ENCODE data around the gene CACNA1D. TPM values are rescaled to one million over a fixed set of nuclear protein-coding genes. Genes with fewer than 3 reads are reported as not detected.

CACNA1D gene
- total and polyA plus RNA-seq, 12 donors, result 0.04 to 1.9 (median 0.49) TPM

DNA sequence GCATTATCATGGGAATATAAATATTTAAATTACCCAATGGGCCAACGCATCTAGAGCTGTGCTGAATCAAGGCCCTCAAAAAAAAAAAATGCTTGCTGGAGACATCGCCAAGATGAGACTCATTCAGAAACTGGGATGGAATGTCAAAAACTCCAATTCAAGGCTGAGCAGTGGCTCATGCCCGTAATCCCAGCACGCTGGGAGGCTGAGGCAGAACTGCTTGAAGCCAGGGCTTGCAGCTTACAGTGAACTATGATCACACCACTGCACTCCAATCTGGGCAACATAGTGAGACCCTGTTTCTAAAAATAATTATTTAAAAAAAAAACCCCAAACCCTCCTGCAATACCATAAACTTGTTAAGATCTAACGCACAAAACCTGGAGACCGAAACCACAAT lies 3.1 kb upstream of the CACNA1D start:
- Histone ChIP-seq H3K9me3 (no peaks in the 10 kb centered on the region), H3K27me3 (peaks cover 0 to 61% (median 50%) of the 10 kb centered on the region in 7 donors), H3K4me3 (no peak overlapping the region), H3K27ac (no peak overlapping the region), H3K4me1 (peaks cover 5 to 25% (median 18%) of the 10 kb centered on the region in 9 donors), H3K36me3 (no peaks in the 10 kb centered on the region)
- DNase-seq, result no peak
- WGBS, 2 donors, result 86 to 88% methylated on average over 6 of the region's 6 CpGs
- intact Hi-C loops (cut with DNase I), result no loop called here
- TF ChIP-seq, protein P1, sequence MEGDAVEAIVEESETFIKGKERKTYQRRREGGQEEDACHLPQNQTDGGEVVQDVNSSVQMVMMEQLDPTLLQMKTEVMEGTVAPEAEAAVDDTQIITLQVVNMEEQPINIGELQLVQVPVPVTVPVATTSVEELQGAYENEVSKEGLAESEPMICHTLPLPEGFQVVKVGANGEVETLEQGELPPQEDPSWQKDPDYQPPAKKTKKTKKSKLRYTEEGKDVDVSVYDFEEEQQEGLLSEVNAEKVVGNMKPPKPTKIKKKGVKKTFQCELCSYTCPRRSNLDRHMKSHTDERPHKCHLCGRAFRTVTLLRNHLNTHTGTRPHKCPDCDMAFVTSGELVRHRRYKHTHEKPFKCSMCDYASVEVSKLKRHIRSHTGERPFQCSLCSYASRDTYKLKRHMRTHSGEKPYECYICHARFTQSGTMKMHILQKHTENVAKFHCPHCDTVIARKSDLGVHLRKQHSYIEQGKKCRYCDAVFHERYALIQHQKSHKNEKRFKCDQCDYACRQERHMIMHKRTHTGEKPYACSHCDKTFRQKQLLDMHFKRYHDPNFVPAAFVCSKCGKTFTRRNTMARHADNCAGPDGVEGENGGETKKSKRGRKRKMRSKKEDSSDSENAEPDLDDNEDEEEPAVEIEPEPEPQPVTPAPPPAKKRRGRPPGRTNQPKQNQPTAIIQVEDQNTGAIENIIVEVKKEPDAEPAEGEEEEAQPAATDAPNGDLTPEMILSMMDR (IDR thresholded peaks at IDR 0.05), result no peak
- no peak for ATAC-seq

GRCh38 chr3:53493595-53493962 lies 832 bp upstream of the CACNA1D start:
- intact Hi-C loops (cut with DNase I), result no loop called here
- 16 to 17% methylated on average over 13 of the region's 13 CpGs for WGBS, 2 donors
- peaks cover 0 to 84% (median 60%) of the 10 kb centered on the region in 7 donors for H3K27me3 ChIP-seq
- H3K4me3 ChIP-seq, result peak overlapping the region in 9 of 10 donors; percentile 28 to 52 (median 47)
- H3K27ac ChIP-seq, result no peak overlapping the region
- TF ChIP-seq, protein P1 (IDR thresholded peaks at IDR 0.05), result no peak
- no peak for ATAC-seq
- no peak for DNase-seq
- H3K36me3 ChIP-seq, result no peaks in the 10 kb centered on the region
- H3K9me3 ChIP-seq, result no peaks in the 10 kb centered on the region
- peaks cover 5 to 25% (median 18%) of the 10 kb centered on the region in 9 donors for H3K4me1 ChIP-seq

- WGBS, 2 donors, result 1 to 2% methylated on average over 27 of the region's 27 CpGs
- H3K4me1 ChIP-seq, result peaks cover 5 to 25% (median 18%) of the 10 kb centered on the region in 9 donors
- H3K9me3 ChIP-seq, result no peaks in the 10 kb centered on the region
- no peaks in the 10 kb centered on the region for H3K36me3 ChIP-seq
- no peak for DNase-seq
- H3K27ac ChIP-seq, result no peak overlapping the region
- H3K27me3 ChIP-seq, result peaks cover 0 to 80% (median 60%) of the 10 kb centered on the region in 7 donors
- intact Hi-C loops (cut with DNase I), result no loop called here
- peak overlapping the region in 9 of 10 donors; percentile 21 to 46 (median 37) for H3K4me3 ChIP-seq
- TF ChIP-seq, protein P1 (IDR thresholded peaks at IDR 0.05), result no peak
- ATAC-seq, result peak in 1 of 8 donors; percentile 11
These were observed 722 bp downstream of the CACNA1D start for GRCh38 chr3:53495146-53495519.

GRCh38 chr3:53495520-53496391 lies 1.3 kb downstream of the CACNA1D start:
- Histone ChIP-seq H3K4me3 (peak overlapping the region in 9 of 10 donors; percentile 21 to 46 (median 37)), H3K36me3 (no peaks in the 10 kb centered on the region), H3K27me3 (peaks cover 0 to 76% (median 60%) of the 10 kb centered on the region in 7 donors), H3K9me3 (no peaks in the 10 kb centered on the region), H3K27ac (no peak overlapping the region), H3K4me1 (peaks cover 5 to 25% (median 18%) of the 10 kb centered on the region in 9 donors)
- peak in 1 of 2 donors; percentile 10 for DNase-seq
- WGBS, 2 donors, result 7 to 8% methylated on average over 57 of the region's 57 CpGs
- intact Hi-C loops (cut with DNase I), result no loop called here
- peak in 5 of 8 donors; percentile 20 to 53 (median 43) for ATAC-seq
- TF ChIP-seq, protein P1 (IDR thresholded peaks at IDR 0.05), result no peak
